IPS DF 4.7 (cell line): ENCODE data around the gene KRTAP5-2.

Experiments used
- DNase-seq: peaks from one replicate; pipeline ENCODE4 v3.0.0-alpha.2; 2013; ENCODE audit warnings: low spot score; ENCODE audit errors: extremely low read depth

KRTAP5-2 gene

DNA sequence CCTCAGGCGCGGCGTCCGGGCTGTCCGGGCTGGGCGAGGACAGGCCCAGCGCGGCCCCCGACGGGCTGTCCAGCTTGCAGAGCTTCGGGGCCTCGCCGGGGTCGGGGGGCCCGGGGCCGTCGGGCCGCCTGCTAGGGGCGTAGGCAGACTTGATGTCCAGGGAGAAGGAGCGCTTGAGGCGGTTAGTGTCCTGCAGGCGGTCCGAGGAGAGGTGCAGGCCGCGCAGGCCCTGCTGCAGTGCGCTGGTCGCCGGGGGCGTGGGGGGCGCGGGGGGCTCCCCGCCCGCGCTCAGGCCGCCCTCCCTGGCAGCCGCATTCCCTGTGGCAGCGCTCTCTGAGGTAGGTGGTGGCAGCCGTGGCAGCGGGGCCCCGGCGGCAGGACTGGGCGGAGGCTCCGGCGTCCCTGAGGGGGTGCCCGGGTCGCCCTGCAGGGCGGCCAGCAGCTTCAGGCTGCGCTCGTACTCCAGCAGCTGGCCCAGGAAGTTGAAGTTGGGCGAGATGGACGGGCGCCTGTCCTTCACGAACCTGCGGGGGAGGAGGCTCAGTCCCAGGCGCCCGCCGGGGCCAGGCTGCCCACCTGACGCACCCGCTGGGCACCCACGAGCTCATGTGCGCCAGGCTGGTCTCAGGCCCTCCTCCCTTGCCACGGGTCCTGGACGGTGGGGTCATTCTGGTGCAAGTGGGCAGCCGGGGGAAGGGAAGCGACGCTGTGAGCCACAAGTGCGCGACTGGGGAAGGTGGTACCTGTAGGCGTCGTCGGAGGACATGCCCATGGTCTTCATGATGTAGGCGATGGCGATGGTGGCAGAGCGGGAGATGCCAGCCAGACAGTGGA, 40.8 kb downstream of the KRTAP5-2 start:
- no peak for DNase-seq

DNA sequence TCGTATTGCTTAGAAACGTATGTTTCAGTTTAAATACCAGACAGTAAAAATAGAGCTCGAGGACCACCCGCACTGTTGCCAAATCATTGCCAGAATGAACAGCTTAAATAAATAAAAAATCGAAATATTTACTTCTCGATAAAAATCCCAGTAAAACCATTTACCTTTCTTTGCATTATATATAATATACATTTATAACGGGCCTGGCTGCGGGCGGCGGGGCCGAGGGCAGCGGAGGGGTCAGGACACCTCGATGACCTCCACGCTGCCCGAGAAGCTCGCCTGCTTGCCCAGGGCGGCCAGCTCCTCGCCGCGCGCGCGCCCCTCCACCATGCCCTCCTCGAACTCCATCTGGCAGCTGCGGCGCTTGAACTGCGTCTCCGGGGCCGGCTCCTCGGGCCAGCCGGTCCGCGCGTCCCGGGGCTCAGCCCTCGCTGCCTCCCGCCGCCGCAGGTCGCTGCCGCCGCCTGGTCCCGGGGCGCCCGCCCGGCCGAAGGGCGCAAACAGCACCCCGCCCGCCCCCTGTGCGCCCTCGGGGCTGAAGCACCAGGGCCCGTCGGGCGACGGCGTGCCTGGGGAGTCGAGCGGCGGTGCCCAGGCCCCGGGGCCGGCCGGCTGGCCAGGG, 41.7 kb downstream of the KRTAP5-2 start:
- no peak for DNase-seq

DNA sequence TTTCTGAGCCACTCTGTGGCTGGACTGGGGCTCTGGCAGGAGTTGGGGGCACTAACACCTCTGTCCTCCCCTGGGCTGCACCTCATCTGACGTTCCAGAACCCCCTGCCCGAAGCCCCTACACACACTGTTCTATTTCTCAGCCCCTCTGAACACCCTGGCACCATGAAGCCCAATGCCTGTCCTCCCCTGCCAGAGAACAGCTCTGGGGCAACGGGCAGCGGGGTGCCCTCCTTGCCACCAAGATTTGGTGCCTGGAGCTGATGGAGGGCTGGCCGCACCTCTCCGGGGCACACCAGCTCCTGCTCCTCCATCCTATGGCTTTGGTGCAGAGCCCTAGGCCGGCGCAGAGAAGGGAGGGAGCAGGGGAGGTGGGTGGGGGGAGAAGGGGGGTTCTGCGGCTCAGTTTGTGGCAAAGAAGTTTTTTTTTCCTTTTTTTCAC, 42.4 kb downstream of the KRTAP5-2 start:
- DNase-seq, result no peak

DNA sequence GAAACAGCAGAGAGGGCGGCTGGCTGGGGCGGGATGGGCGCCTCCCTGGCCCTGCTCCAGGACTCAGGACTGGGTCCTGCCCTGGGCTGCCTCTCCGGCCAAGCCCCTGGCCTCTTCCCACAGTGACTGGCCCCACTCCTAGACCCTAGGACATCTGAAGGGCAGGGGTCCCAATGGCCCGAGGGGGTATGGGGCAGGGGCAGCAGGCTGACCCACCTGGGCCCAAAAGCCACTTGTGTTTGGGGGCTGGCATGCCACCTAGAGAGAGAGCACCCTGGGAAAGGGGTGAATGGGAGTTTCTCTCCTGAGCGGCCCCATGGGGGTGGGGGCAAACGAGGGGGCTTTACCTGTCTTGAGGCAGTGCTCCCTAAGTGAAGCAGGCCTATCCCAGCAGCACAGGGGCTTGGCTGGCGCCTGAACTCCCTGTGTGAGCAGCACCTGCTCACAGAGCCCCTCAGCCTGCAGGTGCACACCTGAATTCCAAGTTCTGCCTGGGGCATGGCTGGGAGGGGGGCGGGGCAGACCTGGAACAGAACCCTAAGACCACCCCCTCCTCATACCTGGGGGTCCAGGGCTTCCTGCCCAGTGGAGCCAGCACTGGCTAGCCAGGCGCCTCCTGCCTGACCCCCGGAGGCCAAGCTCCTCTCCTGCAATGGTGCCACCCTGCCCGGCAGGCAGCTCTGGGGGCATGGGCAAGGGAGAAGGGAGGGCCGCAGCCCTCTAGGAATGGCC, 42.9 kb downstream of the KRTAP5-2 start:
- DNase-seq, result no peak

DNA sequence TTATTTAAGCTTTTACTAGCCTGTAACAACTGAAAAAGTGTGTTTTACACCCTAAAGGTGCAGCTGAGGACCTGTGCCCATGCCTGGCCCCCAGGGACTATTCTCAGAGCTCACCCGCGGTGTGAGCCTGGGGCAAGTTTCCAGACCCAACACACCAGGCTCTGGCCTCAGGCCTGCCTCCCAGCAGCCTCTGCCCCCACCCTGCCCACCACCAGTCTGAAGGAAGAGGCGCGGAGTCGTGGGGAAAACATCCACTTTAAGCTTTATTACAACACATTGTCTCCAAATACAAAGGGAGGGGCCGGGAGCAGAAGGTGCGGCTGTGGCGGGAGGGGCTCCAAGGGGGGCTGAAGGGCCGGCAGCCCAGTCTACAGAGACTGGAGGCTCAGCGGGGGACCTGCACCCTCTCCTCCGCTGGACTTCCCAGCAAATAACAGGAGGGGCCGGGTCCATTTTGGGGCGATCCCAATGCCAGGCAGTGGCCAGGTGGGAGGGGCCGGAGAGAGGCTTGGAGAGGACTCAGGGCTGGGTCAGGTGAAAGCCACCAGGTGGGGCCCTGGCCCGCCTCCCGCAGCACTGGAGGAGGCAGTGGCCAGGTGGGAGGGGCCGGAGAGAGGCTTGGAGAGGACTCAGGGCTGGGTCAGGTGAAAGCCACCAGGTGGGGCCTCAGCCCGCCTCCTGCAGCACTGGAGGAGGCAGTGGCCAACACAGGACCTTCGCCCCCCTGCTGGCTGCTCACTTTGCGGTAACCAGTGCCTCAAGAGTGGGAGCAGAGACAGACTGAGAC, 44.1 kb downstream of the KRTAP5-2 start:
- no peak for DNase-seq

DNA sequence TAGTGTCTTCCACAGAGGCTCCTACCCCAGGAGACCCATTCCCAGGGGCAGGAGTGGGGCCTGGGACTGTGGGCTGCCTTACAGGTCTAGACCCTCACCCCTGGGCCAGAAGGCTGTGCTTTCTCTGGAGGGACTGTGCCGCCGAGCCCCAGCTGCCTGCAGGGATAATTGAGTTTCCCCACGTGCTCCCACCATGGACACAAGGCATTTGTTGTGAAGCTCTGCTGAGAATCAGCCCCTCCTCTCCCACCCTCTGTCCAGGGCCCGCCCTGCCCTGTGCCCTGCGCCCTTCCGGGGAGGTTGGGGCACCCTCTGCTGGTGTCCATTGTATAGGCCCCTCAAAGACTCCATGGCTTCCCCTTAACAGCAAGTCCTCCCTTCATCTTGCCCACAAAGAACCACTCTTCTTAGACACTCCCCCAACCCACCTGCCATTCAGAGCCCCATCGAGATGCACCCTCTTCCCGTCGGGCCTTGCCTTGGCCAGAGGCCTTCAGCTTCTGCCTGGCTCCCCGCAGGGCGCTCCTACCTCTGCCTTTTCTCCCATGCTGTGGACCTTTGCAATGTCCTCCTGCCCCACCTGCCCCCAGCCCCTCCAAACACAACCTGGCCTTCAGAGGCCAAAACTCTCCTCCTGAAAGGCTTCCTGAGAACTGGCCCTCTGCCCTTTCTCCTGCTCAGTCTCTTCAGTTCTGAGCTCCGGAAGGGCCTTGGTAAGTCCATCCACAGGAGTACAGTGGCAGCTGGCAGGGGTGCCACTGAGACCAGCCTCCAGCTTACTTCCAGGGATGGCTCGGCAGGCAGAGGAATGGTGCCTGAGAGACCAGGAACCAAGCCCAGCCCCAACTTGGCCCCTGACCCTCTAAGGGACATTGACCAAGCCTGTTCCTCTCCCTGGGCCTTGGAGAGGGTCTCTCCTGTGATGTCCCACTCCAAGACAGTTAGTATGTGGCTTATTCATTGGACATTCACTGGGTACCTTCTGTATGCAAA, 48.5 kb downstream of the KRTAP5-2 start:
- no peak for DNase-seq

DNA sequence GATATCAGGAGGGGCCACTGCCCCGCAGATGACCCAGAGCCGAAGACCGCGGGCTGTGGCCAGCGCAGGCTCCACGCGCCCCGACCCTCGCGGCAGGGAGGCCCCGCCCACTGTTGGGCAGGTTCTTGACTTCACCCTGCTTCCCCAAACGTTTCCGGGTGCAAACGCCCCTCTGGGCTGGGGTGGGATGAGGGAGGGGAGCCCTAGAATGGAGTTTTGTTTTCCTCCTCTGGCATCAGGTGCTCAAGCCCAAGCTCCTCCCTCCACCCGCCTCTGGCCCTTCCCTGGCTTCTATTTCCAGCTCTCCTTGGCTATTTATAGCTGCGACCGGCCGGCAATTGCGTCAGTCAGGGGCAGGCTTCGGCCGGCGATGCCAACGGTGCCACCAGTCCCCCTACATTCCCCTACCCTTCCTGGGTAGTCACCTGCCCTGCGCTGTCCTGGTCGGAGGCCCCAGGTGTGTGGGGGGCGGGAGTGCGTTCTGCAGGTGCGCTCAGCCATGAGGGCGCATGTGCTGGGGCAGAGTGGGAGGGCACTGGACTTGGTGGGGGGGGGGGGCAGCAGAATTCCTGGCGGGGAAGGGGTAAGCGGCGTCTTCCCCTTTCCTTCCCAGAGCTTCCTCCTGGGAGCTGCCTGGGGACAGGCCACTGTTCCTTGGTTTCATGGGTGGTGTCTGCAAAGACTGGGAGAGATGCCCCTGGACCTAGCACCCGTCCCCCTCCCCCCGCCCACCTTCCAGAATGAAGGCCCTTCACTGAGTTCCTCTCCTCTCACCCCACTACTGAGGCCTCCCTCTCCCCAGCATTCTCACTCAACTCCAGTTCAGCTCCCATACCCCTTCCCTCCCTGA, 49.6 kb downstream of the KRTAP5-2 start:
- no peak for DNase-seq

DNA sequence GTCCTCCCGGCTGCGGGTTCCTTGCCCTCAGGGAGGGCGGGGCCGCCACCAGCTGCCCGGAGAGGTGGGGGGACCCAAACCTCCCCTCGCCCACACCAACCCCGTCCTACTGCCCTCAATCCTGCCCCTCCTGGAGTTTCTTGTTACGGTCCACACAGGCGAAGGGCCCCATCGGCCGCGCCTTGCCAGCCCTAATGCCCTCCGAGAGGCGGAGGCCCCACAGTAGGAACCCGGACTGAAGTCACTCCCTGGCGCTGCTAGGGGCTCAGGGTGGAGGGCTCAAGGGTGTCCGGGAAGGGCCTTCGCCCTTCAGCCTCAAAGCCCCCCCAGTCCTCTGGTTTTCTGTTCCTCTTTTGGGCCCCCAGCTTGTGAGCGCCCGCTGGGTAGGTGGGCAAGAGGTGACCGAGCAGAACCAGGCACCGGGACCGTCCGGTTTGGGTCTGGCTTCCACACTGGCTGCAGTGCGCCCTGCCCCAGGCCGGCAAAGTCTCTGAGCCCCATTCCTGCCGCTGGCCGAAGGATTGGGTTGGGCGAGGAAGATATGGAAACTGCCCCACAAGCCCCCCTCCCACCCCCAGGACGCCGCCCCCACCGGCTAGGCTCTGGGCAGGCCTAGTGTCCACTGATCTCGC, 50.5 kb downstream of the KRTAP5-2 start:
- no peak for DNase-seq
